ENCODE results near the gene ITGAX.

DNA sequence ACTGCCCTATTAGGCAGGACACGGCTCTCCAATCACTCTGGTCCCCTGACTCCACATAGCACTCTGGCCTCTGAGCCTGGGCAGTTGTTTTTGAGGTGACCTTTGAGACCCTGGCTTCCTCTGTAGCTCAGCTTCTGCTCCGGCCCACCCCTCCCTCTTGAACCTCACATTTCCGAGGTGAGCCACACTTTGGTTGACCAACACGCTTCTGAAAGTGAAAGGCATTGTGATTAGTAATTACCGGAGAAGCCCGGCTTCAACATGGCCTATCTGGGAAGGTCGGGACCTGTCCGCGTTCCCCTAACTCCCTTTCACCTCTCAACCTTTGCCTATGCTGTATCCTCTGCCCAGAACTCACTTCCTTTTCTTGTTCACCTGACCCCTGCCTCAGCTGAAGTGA, 10.3 kb upstream of the ITGAX start:
- TF ChIP-seq CTCF (IDR thresholded peaks at IDR 0.05) (no peak), ZFX (IDR thresholded peaks at IDR 0.05; ENCODE audit: borderline replicate concordance) (no peak)
